HCT116 (cell line): Measurements from ENCODE around the gene PSAP. TPM values are rescaled to one million over a fixed set of nuclear protein-coding genes. Genes with fewer than 3 reads are reported as not detected.

Experiments
- ATAC-seq: fragments of 200-7000 bp; cut with Tn5 transposase; 2 replicates; pipeline ENCODE4 v1.9.1; 2020; ENCODE audit warnings: mild to moderate bottlenecking, moderate library complexity
- BruUV-seq: library from RNA; stranded (reverse); fragments of 400-500 nt; replicated peaks from 2 replicates; lab custom pipeline; 2021; lab: Mats Ljungman, UMichigan
- CTCF ChIA-PET: fragments of 300-600 bp; sonication (Branson Sonifier 250); formaldehyde crosslinking; loops from one replicate; lab custom pipeline; 2021; ENCODE audit warnings: antibody characterized with exemption; lab: Charles Lee
- POLR2A ChIA-PET: fragments of 300-600, 350-600 bp; sonication (Branson Sonifier 250); formaldehyde crosslinking; loops from one replicate; lab custom pipeline; 2021; ENCODE audit warnings: antibody characterized with exemption; lab: Charles Lee
- RAD21 ChIA-PET, 2 experiments: fragments of 300-600 bp; sonication (Branson Sonifier 250); formaldehyde crosslinking; loops; one replicate each; lab custom pipeline; 2023; ENCODE audit warnings: low total read pairs in 2 of 2; ENCODE audit not compliant: uncharacterized antibody in 2 of 2, unreplicated experiment in 2 of 2, low non-redundant PET in 1 of 2; lab: Charles Lee
- DNase-seq: peaks from one replicate; pipeline ENCODE4 v3.0.0-alpha.2; 2010; ENCODE audit warnings: low read depth, low spot score
- H2AFZ ChIP-seq: fragments of 200-600 bp; shearing (Covaris generic), sonication (generic); 2 replicates; pipeline ENCODE4 v1.6.1; 2017; ENCODE audit warnings: low read depth, mixed run types, mixed read lengths, antibody characterized with exemption, low read length; ENCODE audit not compliant: poor library complexity, severe bottlenecking
- H3K27ac ChIP-seq: 2 replicates; pipeline ENCODE4 v1.5.1; 2012; ENCODE audit warnings: low read depth, low read length
- H3K27me3 ChIP-seq: fragments of 200-600 bp; sonication (generic); 2 replicates; pipeline ENCODE4 v1.6.1; 2016; ENCODE audit warnings: mixed run types, low read length, mixed read lengths; ENCODE audit not compliant: insufficient read depth
- H3K36me3 ChIP-seq, 2 experiments: fragments of 200-500 bp in 1 of 2; fragments of 200-600 bp in 1 of 2; sonication (Bioruptor generic) in 1 of 2; sonication (generic) in 1 of 2; 2 replicates each; pipeline versions ENCODE4 v1.5.1 to v1.6.1; 2014 to 2016; ENCODE audit warnings: low read length in 2 of 2, inconsistent platforms in 1 of 2, mixed read lengths in 1 of 2, mixed run types in 1 of 2; ENCODE audit not compliant: insufficient read depth in 2 of 2, control insufficient read depth in 1 of 2
- H3K4me1 ChIP-seq, 2 experiments: fragments of 200-600 bp in 1 of 2; sonication (generic) in 1 of 2; 2 replicates each; pipeline versions ENCODE4 v1.5.1 to v1.6.1; 2012 to 2017; ENCODE audit warnings: low read length in 2 of 2, inconsistent platforms in 1 of 2, mild to moderate bottlenecking in 1 of 2, mixed read lengths in 1 of 2, mixed run types in 1 of 2, moderate library complexity in 1 of 2; ENCODE audit not compliant: insufficient read depth in 2 of 2, control insufficient read depth in 1 of 2
- H3K4me2 ChIP-seq: fragments of 200-600 bp; sonication (generic); 2 replicates; pipeline ENCODE4 v1.6.1; 2017; ENCODE audit warnings: mixed run types, low read length, mixed read lengths
- H3K4me3 ChIP-seq, 2 experiments: fragments of 200-600 bp in 1 of 2; sonication (generic) in 1 of 2; replicated peaks in 1 of 2; 2 replicates each; pipeline ENCODE4 v1.5.1; 2011 to 2016; ENCODE audit warnings: low read length in 2 of 2, control low read depth in 1 of 2, low read depth in 1 of 2, mild to moderate bottlenecking in 1 of 2, mixed read lengths in 1 of 2, mixed run types in 1 of 2
- H3K79me2 ChIP-seq: fragments of 200-600 bp; sonication (generic); 2 replicates; pipeline ENCODE4 v1.6.1; 2017; ENCODE audit warnings: mild to moderate bottlenecking, mixed run types, low read length, moderate library complexity, mixed read lengths; ENCODE audit not compliant: insufficient read depth
- H3K9ac ChIP-seq: fragments of 200-600 bp; sonication (generic); 2 replicates; pipeline ENCODE4 v1.6.1; 2016; ENCODE audit warnings: low read length, mixed read lengths
- H3K9me2 ChIP-seq: fragments of 200-600 bp; sonication (generic), shearing (Covaris generic); 2 replicates; pipeline ENCODE4 v1.6.1; 2017; ENCODE audit warnings: mixed run types, mild to moderate bottlenecking, moderate library complexity; ENCODE audit not compliant: insufficient read depth
- H3K9me3 ChIP-seq, 2 experiments: fragments of 200-500 bp in 1 of 2; fragments of 200-600 bp in 1 of 2; sonication (Bioruptor generic) in 1 of 2; sonication (generic) in 1 of 2; 2 replicates each; pipeline ENCODE4 v1.6.1; 2014 to 2017; ENCODE audit warnings: low read length in 2 of 2, mixed read lengths in 2 of 2, inconsistent platforms in 1 of 2, low read depth in 1 of 2, mild to moderate bottlenecking in 1 of 2, mixed run types in 1 of 2, moderate library complexity in 1 of 2; ENCODE audit not compliant: control insufficient read depth in 1 of 2, insufficient read depth in 1 of 2
- H4K20me1 ChIP-seq: fragments of 200-600 bp; sonication (generic), shearing (Covaris generic); 2 replicates; pipeline ENCODE4 v1.6.1; 2017; ENCODE audit warnings: mixed run types, mild to moderate bottlenecking, moderate library complexity; ENCODE audit not compliant: insufficient read depth
- ATF3 ChIP-seq: IDR thresholded peaks from 2 replicates; pipeline ENCODE4 v1.6.1; 2012
- CEBPB ChIP-seq: IDR thresholded peaks from 2 replicates; pipeline ENCODE4 v1.6.1; 2012; ENCODE audit warnings: low read depth
- EGR1 ChIP-seq: IDR thresholded peaks from 2 replicates; pipeline ENCODE4 v1.6.1; 2012; ENCODE audit warnings: low read depth
- ELF1 ChIP-seq: IDR thresholded peaks from 2 replicates; pipeline ENCODE4 v1.6.1; 2012; ENCODE audit warnings: low read depth, borderline replicate concordance
- EZH2 ChIP-seq: fragments of 200-600 bp; sonication (generic); IDR thresholded peaks from 2 replicates; pipeline ENCODE4 v1.6.1; 2017; ENCODE audit warnings: antibody characterized with exemption, mixed run types
- EZH2phosphoT487 ChIP-seq: fragments of 200-600 bp; IDR thresholded peaks from 2 replicates; pipeline ENCODE4 v1.6.1; 2018; ENCODE audit warnings: antibody characterized with exemption, borderline replicate concordance
- FOSL1 ChIP-seq: IDR thresholded peaks from 2 replicates; pipeline ENCODE4 v1.6.1; 2012; ENCODE audit warnings: low read depth
- MAX ChIP-seq: IDR thresholded peaks from 2 replicates; pipeline ENCODE4 v1.6.1; 2012
- POLR2A ChIP-seq: IDR thresholded peaks from 2 replicates; pipeline ENCODE4 v1.7.0; 2011; ENCODE audit warnings: borderline replicate concordance; ENCODE audit not compliant: insufficient read depth, insufficient read length; ENCODE audit errors: extremely low read depth
- RAD21 ChIP-seq: IDR thresholded peaks from 2 replicates; pipeline ENCODE4 v1.6.1; 2012; ENCODE audit warnings: low read depth, mild to moderate bottlenecking
- SIN3A ChIP-seq: IDR thresholded peaks from 2 replicates; pipeline ENCODE4 v1.6.1; 2012; ENCODE audit warnings: low read depth
- intact Hi-C: fragments of 100-400 bp; cut with micrococcal nuclease; formaldehyde crosslinking; loops from 2 replicates; pipeline ENCODE4 v1.10.0; 2022
- total RNA-seq: library from RNA; stranded (reverse); gene quantifications from one replicate; pipeline ENCODE4 v1.2.1, GENCODE V29; 2021; ENCODE audit not compliant: unreplicated experiment
- TF ChIP-seq, protein P1 (sequence below): IDR thresholded peaks from 2 replicates; pipeline ENCODE4 v1.6.1; 2011; ENCODE audit warnings: mild to moderate bottlenecking, low read length, moderate library complexity; ENCODE audit not compliant: insufficient replicate concordance; ENCODE audit errors: extremely low read depth

PSAP gene
- total RNA-seq, 1 experiment from 2014 or later = 444 TPM

- TF ChIP-seq ELF1 (no peak), RAD21 (no peak)
- TF ChIP-seq, protein P1, sequence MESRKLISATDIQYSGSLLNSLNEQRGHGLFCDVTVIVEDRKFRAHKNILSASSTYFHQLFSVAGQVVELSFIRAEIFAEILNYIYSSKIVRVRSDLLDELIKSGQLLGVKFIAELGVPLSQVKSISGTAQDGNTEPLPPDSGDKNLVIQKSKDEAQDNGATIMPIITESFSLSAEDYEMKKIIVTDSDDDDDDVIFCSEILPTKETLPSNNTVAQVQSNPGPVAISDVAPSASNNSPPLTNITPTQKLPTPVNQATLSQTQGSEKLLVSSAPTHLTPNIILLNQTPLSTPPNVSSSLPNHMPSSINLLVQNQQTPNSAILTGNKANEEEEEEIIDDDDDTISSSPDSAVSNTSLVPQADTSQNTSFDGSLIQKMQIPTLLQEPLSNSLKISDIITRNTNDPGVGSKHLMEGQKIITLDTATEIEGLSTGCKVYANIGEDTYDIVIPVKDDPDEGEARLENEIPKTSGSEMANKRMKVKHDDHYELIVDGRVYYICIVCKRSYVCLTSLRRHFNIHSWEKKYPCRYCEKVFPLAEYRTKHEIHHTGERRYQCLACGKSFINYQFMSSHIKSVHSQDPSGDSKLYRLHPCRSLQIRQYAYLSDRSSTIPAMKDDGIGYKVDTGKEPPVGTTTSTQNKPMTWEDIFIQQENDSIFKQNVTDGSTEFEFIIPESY = no peak
Observed at GRCh38 chr10:71850743-71851464, at the start of gene PSAP (continued).

- DNase-seq (no peak), ATAC-seq (no peak)
- intact Hi-C loops = no loop called here
- TF ChIP-seq FOSL1 (no peak), EZH2 (no peak), POLR2A (no peak), CEBPB (no peak), EGR1 (no peak), ELF1 (no peak), ATF3 (no peak), SIN3A (no peak), MAX (no peak), EZH2phosphoT487 (no peak)
- no peaks in the 10 kb centered on the region for H3K4me1 ChIP-seq
- H3K9me2 ChIP-seq = no peaks in the 10 kb centered on the region
- no TSS peak for BruUV-seq
- no peak overlapping the region for H2AFZ ChIP-seq
- H3K4me2 ChIP-seq = no peak overlapping the region
- H3K9me3 ChIP-seq = no peaks in the 10 kb centered on the region
- no peaks in the 10 kb centered on the region for H3K27me3 ChIP-seq
- H3K79me2 ChIP-seq = no peaks in the 10 kb centered on the region
- ChIA-PET CTCF (interaction anchor here (1.1 kb wide), 1 partner anchor 148 kb away, joined by 3 read pairs; no protein-coding TSS in a partner anchor), RAD21 (no interaction called here), POLR2A (no interaction called here)
- H4K20me1 ChIP-seq = no peaks in the 10 kb centered on the region
- H3K27ac ChIP-seq = no peak overlapping the region
- H3K4me3 ChIP-seq = no peak overlapping the region
- H3K9ac ChIP-seq = no peak overlapping the region
- H3K36me3 ChIP-seq = no peaks in the 10 kb centered on the region
Observed at GRCh38 chr10:71900441-71901180, 49.6 kb upstream of the PSAP start.
